ENCODE data around the gene SRD5A3. TPM values are rescaled to one million over a fixed set of nuclear protein-coding genes. Genes with fewer than 3 reads are reported as not detected.

The SRD5A3 gene
- total and polyA plus RNA-seq, 2 donors = 13.0 to 14.4 TPM

Other genes starting within 250 kb of the SRD5A3 start
- 10.2 TPM for gene KDR, start 220.6 kb upstream of the SRD5A3 start, total RNA-seq
- 4.4 TPM for gene KDR, start 220.6 kb upstream of the SRD5A3 start, polyA plus RNA-seq
- 49.8 TPM for gene TMEM165, start 49.7 kb downstream of the SRD5A3 start, total RNA-seq
- gene TMEM165, start 49.7 kb downstream of the SRD5A3 start, polyA plus RNA-seq = 125 TPM
- gene CLOCK, start 200.7 kb downstream of the SRD5A3 start, total RNA-seq = 6.0 TPM
- gene CLOCK, start 200.7 kb downstream of the SRD5A3 start, polyA plus RNA-seq = 4.9 TPM
- gene PDCL2, start 246.0 kb downstream of the SRD5A3 start, total RNA-seq = not detected
- 0.11 TPM for gene PDCL2, start 246.0 kb downstream of the SRD5A3 start, polyA plus RNA-seq